Tibial artery (tissue), 4 donors: ENCODE results near the gene ATP10B.

Experiments
- DNase-seq, 2 donors: peaks; one replicate each; pipeline ENCODE4 v3.0.0-alpha.2; 2019
- H3K27ac ChIP-seq, 2 donors: fragments of 200-600 bp; sonication (generic) in 1 of 2; 1 replicate in 1 of 2; 2 replicates in 1 of 2; pipeline ENCODE4 v1.5.1; 2018 to 2019; ENCODE audit warnings: mild to moderate bottlenecking in 1 of 2
- H3K27me3 ChIP-seq, 2 donors: fragments of 200-600 bp; sonication (generic) in 1 of 2; one replicate each; pipeline versions ENCODE4 v1.5.1 to v1.6.0; 2016 to 2019
- H3K36me3 ChIP-seq, 3 donors: fragments of 200-600 bp; sonication (generic) in 2 of 3; one replicate each; pipeline ENCODE4 v1.5.1; 2016 to 2019; ENCODE audit warnings: mild to moderate bottlenecking in 2 of 3
- H3K4me1 ChIP-seq, 4 donors: fragments of 200-600 bp; sonication (generic) in 2 of 4; 1 replicate in 3 of 4; 2 replicates in 1 of 4; pipeline ENCODE4 v1.5.1; 2016 to 2019
- H3K4me3 ChIP-seq, 2 donors: fragments of 200-600 bp; sonication (generic) in 1 of 2; 1 replicate in 1 of 2; 2 replicates in 1 of 2; pipeline ENCODE4 v1.5.1; 2018 to 2019; ENCODE audit warnings: mild to moderate bottlenecking in 2 of 2
- H3K9me3 ChIP-seq, 3 donors: fragments of 200-600 bp; sonication (generic) in 1 of 3; one replicate each; pipeline ENCODE4 v1.5.1; 2016 to 2019
- intact Hi-C: fragments of 100-400 bp; cut with DNase I; formaldehyde crosslinking; loops from one replicate; pipeline ENCODE4 v1.15.0; 2023; ENCODE audit warnings: low total_unique reads
- TF ChIP-seq, protein P1 (sequence below), 2 experiments: fragments of 200-600 bp in 1 of 2; fragments of 450-650 bp in 1 of 2; IDR thresholded peaks; one replicate each; pipeline ENCODE4 v1.5.1; 2017 to 2019; ENCODE audit warnings: antibody characterized with exemption in 2 of 2, mild to moderate bottlenecking in 1 of 2, moderate library complexity in 1 of 2

The ATP10B gene

GRCh38 chr5:160627921-160628618 is 223.9 kb downstream of the ATP10B start:
- TF ChIP-seq, protein P1, sequence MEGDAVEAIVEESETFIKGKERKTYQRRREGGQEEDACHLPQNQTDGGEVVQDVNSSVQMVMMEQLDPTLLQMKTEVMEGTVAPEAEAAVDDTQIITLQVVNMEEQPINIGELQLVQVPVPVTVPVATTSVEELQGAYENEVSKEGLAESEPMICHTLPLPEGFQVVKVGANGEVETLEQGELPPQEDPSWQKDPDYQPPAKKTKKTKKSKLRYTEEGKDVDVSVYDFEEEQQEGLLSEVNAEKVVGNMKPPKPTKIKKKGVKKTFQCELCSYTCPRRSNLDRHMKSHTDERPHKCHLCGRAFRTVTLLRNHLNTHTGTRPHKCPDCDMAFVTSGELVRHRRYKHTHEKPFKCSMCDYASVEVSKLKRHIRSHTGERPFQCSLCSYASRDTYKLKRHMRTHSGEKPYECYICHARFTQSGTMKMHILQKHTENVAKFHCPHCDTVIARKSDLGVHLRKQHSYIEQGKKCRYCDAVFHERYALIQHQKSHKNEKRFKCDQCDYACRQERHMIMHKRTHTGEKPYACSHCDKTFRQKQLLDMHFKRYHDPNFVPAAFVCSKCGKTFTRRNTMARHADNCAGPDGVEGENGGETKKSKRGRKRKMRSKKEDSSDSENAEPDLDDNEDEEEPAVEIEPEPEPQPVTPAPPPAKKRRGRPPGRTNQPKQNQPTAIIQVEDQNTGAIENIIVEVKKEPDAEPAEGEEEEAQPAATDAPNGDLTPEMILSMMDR (IDR thresholded peaks at IDR 0.05): no peak
- Histone ChIP-seq H3K4me1 (no peaks in the 10 kb centered on the region), H3K9me3 (no peaks in the 10 kb centered on the region), H3K27me3 (no peaks in the 10 kb centered on the region), H3K4me3 (no peak overlapping the region), H3K36me3 (no peaks in the 10 kb centered on the region), H3K27ac (no peak overlapping the region)
- intact Hi-C loops: no loop called here
- DNase-seq: no peak

DNA sequence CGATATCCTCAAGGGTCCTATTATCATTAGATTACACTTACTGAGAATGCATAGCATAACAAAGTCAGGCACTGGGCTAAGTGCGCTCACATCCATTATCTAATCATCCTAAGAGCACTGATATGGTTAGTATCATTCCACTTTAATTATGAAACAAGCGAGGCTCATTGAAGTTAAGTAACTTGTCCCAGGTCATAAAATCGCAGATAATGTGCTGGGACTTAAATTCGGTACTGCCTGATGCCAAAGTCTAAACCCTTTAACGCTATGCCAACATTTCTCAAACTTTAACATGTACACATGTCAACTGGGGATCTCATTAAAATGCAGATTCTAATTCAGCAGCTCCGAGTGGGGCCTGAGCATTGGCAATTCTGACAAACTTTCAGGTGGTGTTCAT is 225.7 kb downstream of the ATP10B start:
- no peaks in the 10 kb centered on the region for H3K4me1 ChIP-seq
- TF ChIP-seq, protein P1 (IDR thresholded peaks at IDR 0.05): no peak
- H3K4me3 ChIP-seq: no peak overlapping the region
- H3K27me3 ChIP-seq: no peaks in the 10 kb centered on the region
- H3K27ac ChIP-seq: no peak overlapping the region
- no peaks in the 10 kb centered on the region for H3K9me3 ChIP-seq
- no peaks in the 10 kb centered on the region for H3K36me3 ChIP-seq
- DNase-seq: no peak
- intact Hi-C loops: no loop called here

DNA sequence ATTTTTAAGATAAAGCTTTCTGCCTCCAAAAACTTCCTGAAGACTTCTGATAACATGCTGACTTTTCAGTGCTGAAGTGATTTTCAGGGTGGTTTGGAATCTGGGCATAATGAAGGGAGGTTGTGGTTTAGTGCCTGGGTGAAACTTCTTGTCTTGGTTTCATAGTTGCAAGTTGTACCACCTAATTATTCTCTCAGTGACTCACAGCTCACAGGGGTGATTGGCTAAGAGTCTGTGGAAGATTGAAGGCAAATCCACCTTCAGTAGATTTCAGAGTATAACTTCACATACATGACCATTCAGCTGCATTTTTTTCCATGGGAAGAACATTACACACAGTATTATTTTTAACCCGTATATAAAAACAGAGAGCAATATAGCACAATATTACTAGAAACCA is 230.5 kb downstream of the ATP10B start:
- DNase-seq: no peak
- TF ChIP-seq, protein P1 (IDR thresholded peaks at IDR 0.05): no peak
- Histone ChIP-seq H3K36me3 (no peaks in the 10 kb centered on the region), H3K9me3 (no peaks in the 10 kb centered on the region), H3K27ac (no peak overlapping the region), H3K27me3 (no peaks in the 10 kb centered on the region), H3K4me1 (no peaks in the 10 kb centered on the region), H3K4me3 (no peak overlapping the region)
- intact Hi-C loops: no loop called here

DNA sequence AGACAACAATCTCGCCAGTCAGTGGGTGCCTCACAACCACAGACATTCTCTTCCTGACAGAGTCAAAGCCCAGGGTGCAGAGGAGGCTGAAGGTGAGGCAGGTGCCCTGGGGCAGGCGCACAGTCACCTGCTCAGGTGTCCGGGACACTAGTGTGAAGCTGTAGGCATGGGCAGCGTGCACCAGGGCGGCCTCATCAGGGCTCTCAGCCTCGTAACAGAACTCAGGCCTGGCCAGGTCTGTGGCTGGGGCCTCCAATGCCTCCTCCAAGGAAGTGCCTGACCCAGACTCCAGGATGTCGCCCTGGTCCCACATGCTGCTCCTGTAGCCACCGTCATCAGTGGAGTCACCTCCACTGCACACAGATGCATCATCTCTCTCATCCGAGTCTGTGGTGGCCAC is 231.6 kb downstream of the ATP10B start:
- TF ChIP-seq, protein P1 (IDR thresholded peaks at IDR 0.05): no peak
- no peaks in the 10 kb centered on the region for H3K4me1 ChIP-seq
- no peaks in the 10 kb centered on the region for H3K36me3 ChIP-seq
- DNase-seq: no peak
- no peak overlapping the region for H3K4me3 ChIP-seq
- no peaks in the 10 kb centered on the region for H3K27me3 ChIP-seq
- intact Hi-C loops: no loop called here
- no peaks in the 10 kb centered on the region for H3K9me3 ChIP-seq
- H3K27ac ChIP-seq: no peak overlapping the region

- H3K4me1 ChIP-seq: no peaks in the 10 kb centered on the region
- H3K27me3 ChIP-seq: no peaks in the 10 kb centered on the region
- DNase-seq: no peak
- H3K9me3 ChIP-seq: no peaks in the 10 kb centered on the region
- no peak overlapping the region for H3K4me3 ChIP-seq
- intact Hi-C loops: no loop called here
- TF ChIP-seq, protein P1 (IDR thresholded peaks at IDR 0.05): no peak
- no peak overlapping the region for H3K27ac ChIP-seq
- H3K36me3 ChIP-seq: no peaks in the 10 kb centered on the region
Measured at GRCh38 chr5:160619381-160619780, 232.6 kb downstream of the ATP10B start.

GRCh38 chr5:160618286-160618685 is 233.7 kb downstream of the ATP10B start:
- H3K4me1 ChIP-seq: no peaks in the 10 kb centered on the region
- TF ChIP-seq, protein P1 (IDR thresholded peaks at IDR 0.05): no peak
- no peaks in the 10 kb centered on the region for H3K9me3 ChIP-seq
- no peak for DNase-seq
- no peak overlapping the region for H3K4me3 ChIP-seq
- no peak overlapping the region for H3K27ac ChIP-seq
- H3K36me3 ChIP-seq: no peaks in the 10 kb centered on the region
- intact Hi-C loops: no loop called here
- H3K27me3 ChIP-seq: no peaks in the 10 kb centered on the region
